Mesothelial cell of epicardium (in vitro differentiated cells): ENCODE data around the gene MYO1D. TPM values are rescaled to one million over a fixed set of nuclear protein-coding genes. Genes with fewer than 3 reads are reported as not detected.

Experiments used
- DNase-seq, 2 experiments: peaks; one replicate each; pipeline ENCODE4 v3.0.0; 2021; ENCODE audit warnings: low spot score in 2 of 2; ENCODE audit not compliant: unreplicated experiment in 2 of 2
- H3K27ac Mint-ChIP-seq: 2 replicates; pipeline ENCODE4 v1.8.0; 2021; ENCODE audit warnings: mixed read lengths
- H3K27me3 Mint-ChIP-seq: 2 replicates; pipeline ENCODE4 v1.8.0; 2021; ENCODE audit warnings: low read depth, mixed read lengths
- H3K36me3 Mint-ChIP-seq: 2 replicates; pipeline ENCODE4 v1.8.0; 2021; ENCODE audit warnings: mixed read lengths
- H3K4me1 Mint-ChIP-seq: 2 replicates; pipeline ENCODE4 v1.8.0; 2021; ENCODE audit warnings: mixed read lengths
- H3K4me3 Mint-ChIP-seq: 2 replicates; pipeline ENCODE4 v1.8.0; 2021; ENCODE audit warnings: mild to moderate bottlenecking, moderate library complexity, mixed read lengths
- H3K9me3 Mint-ChIP-seq: 2 replicates; pipeline ENCODE4 v1.8.0; 2021; ENCODE audit warnings: mixed read lengths
- CTCF ChIP-seq: fragments of 200-600 bp; sonication (generic); IDR thresholded peaks from one replicate; pipeline ENCODE4 v1.5.0; 2021; ENCODE audit warnings: antibody characterized with exemption; ENCODE audit not compliant: unreplicated experiment
- total RNA-seq: library from RNA; stranded (reverse); gene quantifications from 3 replicates; pipeline ENCODE4 v1.2.1, GENCODE V29; 2021

MYO1D gene
- total RNA-seq, 1 donor from 2014 or later = 48.6 TPM

- no peak for TF ChIP-seq CTCF
- Mint-ChIP-seq H3K27me3 (no peaks in the 10 kb centered on the region), H3K27ac (no peak overlapping the region), H3K36me3 (no peaks in the 10 kb centered on the region), H3K4me1 (peaks cover 1% of the 10 kb centered on the region), H3K9me3 (no peaks in the 10 kb centered on the region), H3K4me3 (no peak overlapping the region)
- DNase-seq = no peak
These were observed 321.2 kb downstream of the MYO1D start for GRCh38 chr17:32555611-32556310.

GRCh38 chr17:32553168-32553567 lies 323.8 kb downstream of the MYO1D start:
- Mint-ChIP-seq H3K36me3 (no peaks in the 10 kb centered on the region), H3K4me3 (no peak overlapping the region), H3K9me3 (no peaks in the 10 kb centered on the region), H3K27ac (no peak overlapping the region), H3K4me1 (no peaks in the 10 kb centered on the region), H3K27me3 (no peaks in the 10 kb centered on the region)
- no peak for DNase-seq
- no peak for TF ChIP-seq CTCF

- no peaks in the 10 kb centered on the region for H3K4me1 Mint-ChIP-seq
- no peak for TF ChIP-seq CTCF
- DNase-seq = no peak
These were observed 324.6 kb downstream of the MYO1D start for GRCh38 chr17:32552280-32552679.

GRCh38 chr17:32551186-32551955 lies 325.6 kb downstream of the MYO1D start:
- H3K9me3 Mint-ChIP-seq = no peaks in the 10 kb centered on the region
- no peak for DNase-seq
- no peak overlapping the region for H3K27ac Mint-ChIP-seq
- no peak overlapping the region for H3K4me3 Mint-ChIP-seq
- no peaks in the 10 kb centered on the region for H3K4me1 Mint-ChIP-seq
- no peak for TF ChIP-seq CTCF
- H3K36me3 Mint-ChIP-seq = no peaks in the 10 kb centered on the region
- H3K27me3 Mint-ChIP-seq = no peaks in the 10 kb centered on the region

More at GRCh38 chr17:32552280-32552679, 324.6 kb downstream of the MYO1D start:
- no peaks in the 10 kb centered on the region for H3K27me3 Mint-ChIP-seq
- H3K27ac Mint-ChIP-seq = no peak overlapping the region
- H3K4me3 Mint-ChIP-seq = no peak overlapping the region
- H3K36me3 Mint-ChIP-seq = no peaks in the 10 kb centered on the region
- no peaks in the 10 kb centered on the region for H3K9me3 Mint-ChIP-seq

- Mint-ChIP-seq H3K36me3 (no peaks in the 10 kb centered on the region), H3K4me3 (no peak overlapping the region), H3K27me3 (no peaks in the 10 kb centered on the region), H3K9me3 (no peaks in the 10 kb centered on the region), H3K4me1 (no peaks in the 10 kb centered on the region), H3K27ac (no peak overlapping the region)
- DNase-seq = no peak
- no peak for TF ChIP-seq CTCF
These were observed 327.4 kb downstream of the MYO1D start for GRCh38 chr17:32549559-32549958.
